ENCODE results near the gene SCN4A.

GRCh38 chr17:63998721-63999679, 26.3 kb upstream of the SCN4A start:
- TF ChIP-seq, protein P1, sequence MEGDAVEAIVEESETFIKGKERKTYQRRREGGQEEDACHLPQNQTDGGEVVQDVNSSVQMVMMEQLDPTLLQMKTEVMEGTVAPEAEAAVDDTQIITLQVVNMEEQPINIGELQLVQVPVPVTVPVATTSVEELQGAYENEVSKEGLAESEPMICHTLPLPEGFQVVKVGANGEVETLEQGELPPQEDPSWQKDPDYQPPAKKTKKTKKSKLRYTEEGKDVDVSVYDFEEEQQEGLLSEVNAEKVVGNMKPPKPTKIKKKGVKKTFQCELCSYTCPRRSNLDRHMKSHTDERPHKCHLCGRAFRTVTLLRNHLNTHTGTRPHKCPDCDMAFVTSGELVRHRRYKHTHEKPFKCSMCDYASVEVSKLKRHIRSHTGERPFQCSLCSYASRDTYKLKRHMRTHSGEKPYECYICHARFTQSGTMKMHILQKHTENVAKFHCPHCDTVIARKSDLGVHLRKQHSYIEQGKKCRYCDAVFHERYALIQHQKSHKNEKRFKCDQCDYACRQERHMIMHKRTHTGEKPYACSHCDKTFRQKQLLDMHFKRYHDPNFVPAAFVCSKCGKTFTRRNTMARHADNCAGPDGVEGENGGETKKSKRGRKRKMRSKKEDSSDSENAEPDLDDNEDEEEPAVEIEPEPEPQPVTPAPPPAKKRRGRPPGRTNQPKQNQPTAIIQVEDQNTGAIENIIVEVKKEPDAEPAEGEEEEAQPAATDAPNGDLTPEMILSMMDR (conservative IDR thresholded peaks at IDR 0.05): no peak
- no peak for TF ChIP-seq EZH2 (IDR thresholded peaks at IDR 0.05; ENCODE audit: low read depth)

Data from PC-9 (cell line).